CMK (cell line): ENCODE data around the gene IPMK.
"Not testable (repeated sequence)": the region's sequence is repeated elsewhere in the genome, so short reads cannot be mapped to it uniquely, and the experiment has no call there.

Source experiments
- DNase-seq: peaks from one replicate; pipeline ENCODE4 v3.0.0-alpha.2; 2010; ENCODE audit warnings: low read depth

The IPMK gene

DNA sequence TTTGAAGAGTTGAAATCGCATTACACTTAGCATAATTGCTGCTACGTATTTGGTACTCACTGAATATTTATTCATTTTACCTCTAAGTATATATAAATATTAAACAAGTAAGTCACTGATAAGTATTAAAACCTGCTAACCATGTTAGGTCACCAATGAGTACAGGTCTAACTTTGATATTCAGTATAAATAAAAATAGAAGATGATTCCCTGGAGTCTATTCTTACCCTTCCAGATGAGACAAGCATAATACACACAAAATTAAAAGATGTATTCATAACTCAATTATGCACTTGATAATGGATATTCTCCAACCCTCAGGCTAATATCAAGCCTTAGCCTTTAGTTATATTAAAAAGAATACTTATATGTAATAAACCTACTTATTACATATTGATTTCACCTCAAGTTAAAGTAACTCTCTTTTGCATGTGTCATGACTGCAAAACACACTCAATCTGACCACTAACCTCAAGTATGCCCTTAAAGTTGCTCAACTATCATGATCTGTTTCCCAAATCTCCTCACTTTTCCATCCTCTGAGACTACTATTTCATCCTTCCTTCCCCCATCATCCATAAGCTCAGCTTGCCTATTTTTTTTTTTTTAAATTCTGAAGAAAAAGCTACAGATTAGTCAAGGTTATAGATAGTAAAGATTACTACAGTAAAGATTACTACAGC is 46.8 kb downstream of the IPMK start:
- no peak for DNase-seq

DNA sequence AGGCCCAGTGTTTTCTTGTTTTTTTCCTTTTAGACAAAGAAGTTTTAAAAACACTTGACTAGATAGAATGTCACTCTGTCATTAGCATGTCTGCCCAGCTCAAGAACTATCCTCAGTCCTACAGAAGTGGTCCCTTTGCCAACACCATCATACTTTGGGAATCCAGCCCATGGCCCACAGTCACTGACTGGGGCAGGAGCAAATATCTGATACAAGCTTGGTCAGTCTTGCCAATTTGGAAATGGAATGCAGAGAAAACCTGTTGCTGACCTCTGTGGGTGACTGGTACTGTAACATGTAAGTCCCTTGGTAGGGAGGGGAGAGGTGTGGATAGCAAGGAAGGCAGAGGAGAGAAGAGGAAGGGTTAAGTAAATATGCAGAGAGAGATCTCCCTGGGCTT is 47.8 kb downstream of the IPMK start:
- DNase-seq, result no peak

DNA sequence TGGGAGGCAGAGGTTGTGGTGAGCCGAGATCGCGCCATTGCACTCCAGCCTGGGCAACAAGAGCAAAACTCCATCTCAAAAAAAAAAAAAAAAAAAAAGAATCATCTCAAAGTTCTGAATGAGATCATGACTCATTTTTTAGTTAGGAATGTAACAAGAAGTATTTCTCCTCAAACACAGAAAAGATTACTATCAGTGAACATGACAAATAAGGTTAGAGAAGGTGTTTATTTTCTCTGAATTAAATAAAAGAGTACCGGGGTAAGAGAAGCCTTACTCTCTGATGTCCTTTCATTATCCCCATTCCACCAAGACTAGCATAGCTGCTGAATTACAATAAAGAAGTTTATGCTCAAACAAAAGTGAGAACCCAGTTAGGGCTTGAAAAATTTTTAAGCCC is 50.1 kb downstream of the IPMK start:
- DNase-seq, result no peak

DNA sequence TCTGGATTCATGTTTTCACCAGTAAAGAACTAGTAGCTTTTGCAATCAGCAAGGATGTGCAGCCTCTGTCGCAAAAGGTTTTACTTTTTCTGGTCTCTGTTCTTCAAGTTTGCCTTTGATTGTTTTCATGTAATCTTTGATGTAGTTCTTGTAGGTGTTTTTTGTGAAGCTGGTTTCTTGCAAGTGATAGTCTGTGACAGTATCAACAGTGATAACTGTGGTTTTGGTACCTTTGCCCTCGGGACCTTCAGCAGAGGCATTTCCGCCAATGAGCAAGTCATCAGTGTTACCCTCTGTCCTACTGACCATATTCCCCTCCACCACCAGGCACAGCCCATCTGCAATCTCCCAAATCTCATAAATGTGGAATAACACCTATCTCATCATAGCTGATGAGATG is 55.1 kb downstream of the IPMK start:
- DNase-seq, result no peak

DNA sequence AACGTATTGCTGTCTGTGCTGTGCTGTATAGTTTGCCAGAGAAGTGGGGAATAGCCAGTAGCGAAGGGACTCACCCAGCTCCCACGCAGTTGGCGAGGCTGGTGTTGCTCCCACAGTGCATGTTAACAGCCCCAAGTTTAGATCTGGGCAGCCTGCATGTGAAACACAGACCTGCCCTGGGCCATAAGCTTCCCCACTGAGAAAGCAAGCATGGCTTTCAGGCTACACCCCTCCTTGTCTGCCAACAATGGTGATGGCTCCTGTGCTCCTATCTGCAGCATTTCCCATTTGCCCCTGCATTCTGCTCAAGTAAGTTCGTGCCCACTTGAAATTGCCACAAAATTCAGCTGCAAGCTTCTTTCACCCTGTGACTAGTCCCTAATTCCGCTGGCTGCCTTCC is 57.5 kb downstream of the IPMK start:
- no peak for DNase-seq

DNA sequence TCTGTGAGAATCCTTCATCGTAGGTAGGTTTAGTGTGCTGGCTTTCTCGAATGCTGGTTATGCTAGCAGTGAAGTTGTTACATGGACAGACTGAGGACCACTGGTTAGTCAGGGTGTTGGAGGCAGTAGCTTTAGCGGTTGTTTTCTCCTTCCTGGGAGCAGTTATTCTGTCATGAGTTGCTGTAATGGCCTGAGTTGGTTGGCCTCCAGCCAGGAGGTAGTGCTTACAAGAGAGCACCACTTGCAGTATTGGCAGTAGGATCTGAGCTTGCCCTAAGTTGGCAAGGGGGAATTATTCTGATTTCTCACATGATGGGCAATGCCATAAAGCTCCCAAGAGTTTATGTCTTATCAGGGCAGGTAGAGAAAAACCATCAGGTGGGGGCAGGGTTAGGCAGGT is 58.0 kb downstream of the IPMK start:
- no peak for DNase-seq

DNA sequence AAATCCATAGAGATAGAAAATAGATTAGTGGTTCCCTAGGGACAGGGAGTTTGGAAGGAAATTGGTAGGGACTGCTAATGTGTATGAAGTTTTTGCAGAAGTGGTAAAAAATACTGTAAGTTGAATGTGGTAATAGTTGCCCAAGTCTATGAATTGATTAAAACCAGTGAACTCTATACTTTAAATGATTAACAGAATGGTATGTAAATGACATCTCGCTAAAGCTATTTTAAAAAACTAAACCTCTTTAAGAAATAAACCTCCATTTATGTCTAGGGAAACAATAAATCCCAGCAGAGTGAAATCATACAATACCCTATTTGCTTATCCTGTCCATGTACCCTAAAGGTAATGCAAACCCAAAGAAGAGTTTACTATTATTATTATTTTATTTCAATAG is 61.4 kb downstream of the IPMK start:
- DNase-seq, result no peak

DNA sequence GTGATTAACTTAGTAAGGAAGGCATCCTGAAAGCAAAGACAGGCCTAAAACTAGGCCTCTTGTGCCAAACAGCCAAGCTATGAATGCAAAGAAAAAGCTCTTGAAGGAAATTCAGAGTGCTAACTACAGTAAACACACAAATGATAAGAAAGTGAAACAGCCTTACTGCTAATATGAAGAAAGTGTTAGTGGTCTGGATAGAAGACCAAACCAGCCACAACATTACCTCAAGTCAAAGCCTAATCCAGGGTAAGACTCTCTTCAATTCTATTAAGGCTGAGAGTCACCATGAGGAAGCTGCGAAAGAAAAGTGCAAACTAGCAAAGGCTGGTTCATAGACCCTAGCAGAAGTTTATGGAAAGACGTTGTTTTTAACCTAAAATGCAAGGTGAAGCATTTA is 66.0 kb downstream of the IPMK start:
- DNase-seq, result no peak

DNA sequence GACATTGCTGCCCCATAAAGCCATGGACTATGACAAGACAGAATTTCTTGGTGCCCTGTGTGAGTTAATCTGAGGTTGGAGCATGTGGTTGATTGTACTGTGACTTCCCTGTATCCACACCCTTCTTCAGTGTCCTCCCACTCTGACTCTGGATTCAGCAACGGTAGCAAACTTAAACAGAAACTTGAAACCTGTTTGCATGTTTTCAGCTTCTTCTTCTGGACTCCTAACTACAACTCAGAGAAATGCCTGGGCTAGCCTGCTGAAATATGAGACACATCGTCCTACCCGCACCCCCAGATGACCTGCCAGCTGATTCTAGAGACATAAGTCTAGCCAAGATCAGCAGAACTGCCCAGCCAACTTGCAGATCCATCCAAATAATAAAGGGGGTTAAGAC is 78.4 kb downstream of the IPMK start:
- DNase-seq, result no peak

DNA sequence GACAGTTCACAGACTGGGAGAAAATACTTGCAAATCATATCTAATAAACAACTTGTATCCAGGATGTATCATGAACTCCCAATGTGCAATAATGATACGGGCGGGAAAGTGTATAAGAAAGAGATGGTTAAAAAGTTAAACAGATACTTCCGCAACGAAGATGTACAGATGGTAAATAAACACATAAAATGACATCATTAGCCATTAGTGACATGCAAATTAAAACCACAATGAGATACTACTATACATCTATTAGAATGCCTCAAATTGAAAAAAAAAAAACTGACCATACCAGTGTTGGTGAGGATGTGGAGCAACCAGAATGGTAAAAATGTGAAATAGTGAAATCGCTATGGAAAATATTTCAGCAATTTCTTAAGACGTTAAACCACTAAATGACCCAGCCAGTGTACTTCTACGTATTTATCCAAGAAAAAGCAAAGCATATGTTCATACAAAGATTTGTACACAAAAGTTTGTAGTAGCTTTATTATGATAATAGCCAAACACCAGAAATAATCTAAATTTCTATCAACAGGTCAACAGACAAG is 83.5 kb downstream of the IPMK start:
- no peak for DNase-seq

DNA sequence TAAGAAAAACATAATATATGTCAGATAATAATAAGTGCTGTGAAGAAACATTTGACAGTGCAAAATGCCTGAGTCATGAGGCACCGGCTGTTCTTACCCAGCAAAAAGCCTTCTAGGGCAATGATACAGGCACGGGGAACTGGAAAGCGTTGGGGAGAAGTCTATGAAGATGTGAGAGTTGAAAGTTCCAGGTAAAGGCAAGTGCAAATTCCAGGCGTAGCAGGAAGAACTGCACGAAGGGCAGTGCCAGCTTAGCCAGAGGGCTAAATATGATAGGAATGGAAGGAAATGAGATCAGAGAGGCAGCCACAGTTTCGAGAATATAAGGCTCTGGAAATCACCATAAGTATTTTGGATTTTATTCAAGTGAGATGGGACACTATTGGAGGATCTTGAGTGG is 87.0 kb downstream of the IPMK start:
- DNase-seq, result no peak

DNA sequence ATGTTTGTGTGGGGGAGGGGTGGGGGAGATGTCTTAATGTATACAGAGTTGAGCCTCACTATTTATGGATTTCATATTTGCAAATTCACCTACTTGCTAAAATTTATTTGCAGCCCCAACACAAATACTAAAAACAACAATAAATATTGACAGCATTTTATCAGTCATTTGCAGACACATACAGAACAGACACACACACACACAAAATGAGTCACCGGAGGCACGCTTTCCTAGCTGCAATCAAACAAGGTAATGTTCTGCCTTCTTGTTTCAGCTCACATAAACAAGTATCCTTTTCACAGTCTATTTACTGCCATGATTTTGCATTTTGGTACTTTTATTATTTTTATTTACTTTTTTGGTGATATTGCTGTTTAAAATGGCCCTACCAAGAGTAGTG is 88.5 kb downstream of the IPMK start:
- DNase-seq, result no peak

DNA sequence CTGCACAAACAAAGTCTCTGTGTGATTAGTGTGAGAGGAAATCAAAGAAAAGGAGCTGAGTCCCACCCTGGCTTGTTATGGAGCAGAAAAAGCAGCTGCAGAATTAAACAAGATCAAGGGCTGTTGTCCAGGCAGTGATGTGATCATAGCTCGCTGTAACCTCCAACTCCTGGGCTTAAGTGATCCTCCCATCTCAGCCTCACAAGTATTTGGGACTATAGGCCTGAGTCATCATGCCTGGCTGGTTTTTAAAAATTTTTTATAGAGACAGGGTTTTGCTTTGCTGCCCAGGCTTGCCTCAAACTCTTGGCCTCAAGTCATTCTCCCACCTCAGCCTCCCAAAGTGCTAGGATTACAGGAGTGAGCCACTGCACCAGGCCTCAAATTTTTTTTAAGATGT is 88.9 kb downstream of the IPMK start:
- no peak for DNase-seq

DNA sequence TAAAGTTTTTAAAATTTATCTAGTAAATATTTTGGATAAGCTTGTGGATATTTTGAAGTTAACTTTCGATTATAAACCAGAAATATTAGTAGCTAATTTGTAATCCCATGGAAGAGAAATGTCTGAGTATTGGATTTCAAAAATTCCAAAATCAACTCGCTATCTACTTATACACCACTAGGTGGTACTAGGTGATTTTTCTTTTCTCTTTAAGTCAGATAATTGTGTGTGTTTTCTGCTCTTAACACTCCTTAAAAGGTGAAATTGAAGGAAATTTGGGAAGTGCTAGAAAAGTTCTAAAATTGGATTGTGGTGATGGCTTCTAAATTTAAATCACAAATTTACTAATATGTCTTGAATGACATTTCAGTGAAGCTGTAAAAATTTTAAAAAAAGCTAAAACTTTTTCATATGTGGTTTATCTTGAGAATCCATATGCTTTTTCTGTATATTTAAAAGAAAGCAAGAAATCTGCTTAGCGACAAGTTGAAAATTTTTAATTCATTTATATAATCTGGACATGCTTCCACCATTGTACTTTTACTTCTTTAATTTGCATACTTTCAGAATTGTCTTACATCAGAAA is 90.2 kb downstream of the IPMK start:
- no peak for DNase-seq

DNA sequence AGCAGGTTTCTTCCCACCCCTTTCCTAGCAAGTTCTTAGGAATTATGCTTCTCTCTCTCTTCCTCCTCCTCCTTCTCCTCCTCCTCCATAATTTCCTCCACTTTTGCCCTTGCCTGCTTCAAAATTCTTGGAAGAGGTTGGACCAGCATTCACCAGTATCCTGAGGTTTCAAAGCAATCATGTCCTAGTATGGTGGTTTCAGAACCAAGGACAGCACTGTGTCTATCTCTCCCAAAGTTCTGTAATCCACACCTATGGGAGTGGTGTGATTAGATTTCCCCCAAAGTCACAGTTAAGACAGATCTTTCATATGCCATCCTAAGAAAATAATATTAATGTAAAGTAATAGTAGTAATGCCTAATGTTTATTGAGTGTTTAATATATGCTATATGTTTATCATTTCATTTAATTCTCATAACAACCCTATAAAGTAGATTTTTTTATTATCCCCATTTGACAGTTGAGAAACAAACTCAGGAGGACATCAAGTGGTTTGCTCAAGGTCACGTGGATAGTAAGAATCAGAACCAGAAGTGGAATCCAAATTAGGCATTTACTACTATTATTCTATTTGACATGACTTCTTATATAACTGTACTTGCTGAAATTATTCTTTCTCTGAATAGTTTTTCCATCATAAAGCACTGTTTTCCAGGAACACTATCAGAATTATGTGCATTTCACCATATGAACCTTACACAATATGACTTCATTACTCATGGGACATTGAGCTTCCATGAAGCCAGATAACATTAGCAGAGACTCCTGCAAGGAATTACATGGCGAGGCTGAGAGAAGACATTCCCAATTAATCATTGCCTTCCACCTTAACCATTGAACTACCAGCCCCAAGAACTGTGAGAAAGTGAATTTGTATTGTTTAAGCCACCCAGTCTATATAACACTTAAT is 91.4 kb downstream of the IPMK start:
- DNase-seq, result no peak

DNA sequence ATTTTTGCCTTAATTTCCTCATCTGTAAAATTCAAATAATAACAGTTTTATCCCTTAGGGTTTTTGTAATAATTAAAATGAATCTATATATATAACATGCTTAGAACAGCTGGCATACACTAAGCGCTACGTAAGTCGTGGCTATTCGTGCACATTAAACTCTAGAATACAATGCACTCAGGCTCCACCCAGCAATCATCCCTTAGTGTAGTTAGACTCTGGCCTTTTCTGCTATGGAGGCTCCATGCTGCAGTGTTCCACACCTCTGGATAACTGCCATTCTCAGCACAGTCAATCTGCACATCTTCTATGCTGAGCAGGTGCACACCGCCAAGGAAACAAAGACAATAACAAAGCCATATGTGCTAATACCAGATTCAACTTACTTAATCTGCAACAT is 92.9 kb downstream of the IPMK start:
- no peak for DNase-seq

DNA sequence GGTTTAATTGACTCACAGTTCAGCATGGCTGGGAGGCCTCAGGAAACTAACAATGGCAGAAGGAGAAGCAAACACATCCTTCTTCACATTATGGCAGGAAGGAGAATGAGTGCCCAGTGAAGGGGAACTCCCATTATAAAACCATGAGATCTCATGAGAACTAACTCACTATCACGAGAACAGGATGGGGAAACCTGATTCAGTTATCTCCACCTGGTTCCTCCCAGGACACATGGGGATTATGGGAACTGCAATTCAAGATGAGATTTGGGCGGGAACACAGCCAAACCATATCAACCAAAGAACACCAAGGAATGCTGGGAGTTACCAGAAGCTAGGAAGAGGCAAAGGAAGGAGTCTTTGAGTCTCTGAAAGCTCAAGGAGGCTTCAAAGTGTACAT is 94.3 kb downstream of the IPMK start:
- no peak for DNase-seq

DNA sequence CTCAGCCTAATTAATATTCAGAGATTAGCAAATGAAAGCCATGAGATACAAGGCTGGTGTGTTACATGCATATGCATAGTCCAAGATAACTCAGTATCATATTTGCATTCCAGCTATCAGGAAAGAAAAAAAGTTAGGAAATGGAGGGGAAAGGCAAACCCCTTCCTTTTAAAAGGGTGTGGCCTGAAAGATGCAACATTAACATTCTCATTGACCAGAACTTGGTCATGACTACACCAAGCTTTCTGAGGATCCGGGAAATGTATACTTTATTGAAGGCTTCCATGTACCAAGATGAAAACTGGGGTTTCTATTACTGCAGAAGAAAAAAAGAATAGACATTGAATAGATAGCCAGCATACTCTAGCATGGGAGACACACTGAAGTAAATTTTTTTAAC is 96.5 kb downstream of the IPMK start:
- DNase-seq, result no peak

DNA sequence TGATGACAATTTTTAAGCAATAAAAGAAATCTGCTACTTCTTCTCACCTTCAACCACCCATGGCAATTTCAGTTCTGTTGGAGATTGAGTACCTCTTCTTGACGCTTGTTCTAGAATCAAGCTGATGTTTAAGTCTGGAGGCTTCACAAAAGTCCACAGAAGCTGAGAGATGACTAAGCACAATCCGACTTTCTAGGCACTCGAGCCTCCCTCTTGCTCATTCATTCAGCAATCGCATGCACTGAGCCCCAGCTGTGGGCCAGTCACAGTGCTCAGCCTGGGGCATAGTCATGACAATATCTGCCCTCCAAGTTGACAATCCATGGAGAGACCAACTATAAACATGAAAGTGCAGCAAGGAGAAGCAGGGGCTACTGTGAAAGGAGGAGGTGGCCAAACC is 103.2 kb downstream of the IPMK start:
- no peak for DNase-seq

DNA sequence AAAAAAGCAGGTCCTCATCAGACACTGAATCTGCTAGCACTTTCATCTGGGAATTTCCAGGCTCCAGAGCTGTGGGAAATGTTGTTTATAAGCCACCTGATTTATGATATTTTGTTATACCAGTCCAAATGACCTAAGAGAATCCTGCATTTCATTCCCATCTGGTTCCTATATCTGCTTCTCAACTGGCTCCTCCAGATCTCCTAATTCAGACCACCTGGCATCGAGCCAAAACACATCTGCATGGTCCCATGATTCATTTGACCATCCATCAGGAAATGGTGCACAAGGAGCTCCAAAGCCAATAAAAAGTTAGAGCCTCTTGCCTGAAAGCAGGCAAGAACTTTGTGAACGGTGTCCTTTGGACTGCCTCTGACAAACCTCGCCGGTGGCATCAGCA is 108.9 kb downstream of the IPMK start:
- DNase-seq, result no peak

DNA sequence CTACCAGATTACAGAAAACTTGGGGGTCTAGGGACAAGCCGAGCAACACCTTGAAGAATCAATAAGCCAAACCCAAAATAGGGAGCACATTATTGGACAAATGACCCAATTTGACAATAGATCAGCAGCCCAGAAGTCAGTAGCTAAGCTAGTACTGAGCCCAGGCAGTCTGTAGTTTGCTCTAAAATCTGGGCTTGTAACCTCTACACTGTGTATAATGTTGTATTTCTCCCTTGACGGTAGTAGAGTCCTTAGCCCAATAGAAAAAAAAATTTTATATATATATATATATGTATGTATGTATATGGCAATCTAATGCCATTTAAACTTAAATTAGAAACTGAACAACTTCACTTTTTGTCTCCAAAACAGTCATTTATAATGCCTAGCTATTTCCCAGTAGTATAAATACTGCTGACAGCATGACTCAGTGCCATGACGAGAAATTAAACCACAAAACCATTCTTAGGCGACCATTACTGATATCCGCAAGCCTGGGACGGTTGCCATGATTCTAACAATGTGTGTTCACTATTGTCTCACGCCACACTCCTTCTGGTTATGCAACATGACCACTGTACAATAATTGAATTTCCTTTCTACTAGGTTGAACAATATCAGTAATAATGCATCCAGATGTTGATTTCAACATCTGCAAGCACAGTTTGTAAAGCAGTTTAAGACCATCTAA is 110.5 kb downstream of the IPMK start:
- DNase-seq, result no peak

DNA sequence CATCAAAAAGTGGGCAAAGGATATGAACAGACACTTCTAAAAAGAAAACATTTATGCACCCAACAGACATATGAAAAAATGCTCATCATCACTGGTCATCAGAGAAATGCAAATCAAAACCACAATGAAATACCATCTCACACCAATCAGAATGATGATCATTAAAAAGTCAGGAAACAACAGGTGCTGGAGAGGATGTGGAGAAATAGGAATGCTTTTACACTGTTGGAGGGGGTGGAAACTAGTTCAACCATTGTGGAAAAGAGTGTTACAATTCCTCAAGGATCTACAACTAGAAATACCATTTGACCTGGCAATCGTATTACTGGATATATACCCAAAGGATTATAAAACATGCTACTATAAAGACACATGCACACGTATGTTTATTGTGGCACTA is 111.8 kb downstream of the IPMK start:
- DNase-seq, result not testable (repeated sequence)
